ENCODE measurements around the gene AGXT.

The AGXT gene

DNA sequence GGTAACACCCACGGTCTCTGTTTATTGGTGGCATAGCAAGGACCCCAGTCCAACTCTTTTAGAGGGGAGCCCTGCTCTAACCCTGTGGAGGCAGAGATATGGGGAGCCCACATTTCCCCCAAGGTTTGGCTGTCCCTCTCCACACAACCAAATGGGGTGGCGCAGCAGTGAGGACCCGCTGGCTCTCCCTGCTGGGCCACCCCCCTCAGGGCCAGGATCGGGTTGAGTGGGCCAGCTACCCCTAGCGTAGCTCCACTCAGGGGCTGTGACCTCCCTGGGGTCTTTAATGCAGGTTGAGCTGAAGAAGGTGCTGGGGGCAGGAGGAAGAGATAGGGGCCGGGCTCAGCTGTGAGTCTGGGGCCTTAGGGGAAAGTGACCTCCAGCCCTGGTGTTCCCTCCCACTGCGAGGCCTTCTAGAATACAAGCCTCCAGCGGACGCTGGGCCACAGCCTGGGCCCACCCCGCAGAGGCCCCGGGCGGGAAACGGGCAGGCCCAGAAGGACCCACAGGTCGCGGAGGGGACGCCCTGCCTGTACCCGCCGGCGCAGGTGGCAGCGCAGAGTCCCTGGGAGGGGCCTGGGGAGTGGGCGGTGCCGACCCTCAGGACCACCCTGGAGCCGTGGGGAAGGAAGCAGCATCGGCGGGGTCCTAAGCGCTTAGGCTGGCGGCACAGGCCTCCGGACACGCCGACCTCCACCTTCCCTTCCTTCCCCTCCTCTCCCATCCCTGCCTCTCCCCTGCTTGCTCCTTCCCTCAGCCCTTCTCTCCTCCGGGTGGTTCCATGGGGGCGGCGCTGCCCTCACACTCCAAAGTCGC, 47.1 kb downstream of the AGXT start:
- DNase-seq (ENCODE audit: low spot score) = no peak

DNA sequence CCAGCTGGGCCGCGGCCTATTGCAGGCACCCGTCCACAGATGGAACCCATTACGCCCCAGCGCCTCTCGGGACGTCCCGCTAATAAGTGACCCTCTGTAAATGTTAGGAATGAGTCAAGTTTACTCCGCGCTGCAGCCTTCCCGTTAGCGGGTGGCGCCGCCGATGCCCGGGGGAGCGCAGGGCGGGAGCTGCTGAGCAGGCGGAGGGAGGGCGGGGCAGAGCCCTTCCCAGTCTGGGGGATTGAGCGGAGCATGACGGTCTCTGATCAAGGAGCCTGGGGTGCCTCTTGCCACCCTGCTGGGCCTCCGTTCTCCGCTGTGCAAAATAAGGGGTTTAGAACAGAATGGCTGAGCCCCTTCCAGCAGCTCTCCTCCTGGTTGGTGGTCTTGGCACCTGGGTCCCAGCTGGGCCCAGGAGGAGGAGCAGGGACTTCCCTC, 48.0 kb downstream of the AGXT start:
- DNase-seq (ENCODE audit: low spot score) = no peak

GRCh38 chr2:240917009-240917683, 48.5 kb downstream of the AGXT start:
- no peak for DNase-seq (ENCODE audit: low spot score)

DNA sequence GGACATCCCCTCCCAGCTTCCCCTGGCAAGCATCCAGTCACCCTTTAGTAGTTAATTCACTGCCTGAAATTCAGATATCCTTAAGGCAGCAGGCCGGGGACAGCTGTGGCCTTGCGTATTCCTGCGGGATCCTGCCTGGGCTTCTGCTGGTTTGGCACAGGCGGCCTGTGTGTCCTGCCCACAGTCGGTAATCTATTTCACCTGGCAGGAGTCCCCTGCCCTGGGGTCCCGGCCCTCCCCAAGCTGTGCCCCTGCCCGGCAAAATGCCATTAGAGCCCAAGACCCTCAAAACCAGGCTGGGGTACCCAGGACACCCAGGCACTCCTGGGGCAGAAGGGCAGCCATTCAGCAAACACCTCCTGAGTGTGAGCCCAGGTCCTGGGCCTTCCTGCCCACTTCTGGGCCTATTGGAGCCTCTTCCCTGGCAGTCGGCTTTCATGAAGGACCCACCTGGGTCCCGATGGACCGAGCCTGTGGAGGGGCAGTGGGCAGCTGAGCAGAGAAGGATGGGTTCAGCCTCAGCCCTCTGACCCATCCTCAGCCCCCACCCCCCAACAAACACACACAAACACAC, 49.1 kb downstream of the AGXT start:
- DNase-seq (ENCODE audit: low spot score) = no peak

DNA sequence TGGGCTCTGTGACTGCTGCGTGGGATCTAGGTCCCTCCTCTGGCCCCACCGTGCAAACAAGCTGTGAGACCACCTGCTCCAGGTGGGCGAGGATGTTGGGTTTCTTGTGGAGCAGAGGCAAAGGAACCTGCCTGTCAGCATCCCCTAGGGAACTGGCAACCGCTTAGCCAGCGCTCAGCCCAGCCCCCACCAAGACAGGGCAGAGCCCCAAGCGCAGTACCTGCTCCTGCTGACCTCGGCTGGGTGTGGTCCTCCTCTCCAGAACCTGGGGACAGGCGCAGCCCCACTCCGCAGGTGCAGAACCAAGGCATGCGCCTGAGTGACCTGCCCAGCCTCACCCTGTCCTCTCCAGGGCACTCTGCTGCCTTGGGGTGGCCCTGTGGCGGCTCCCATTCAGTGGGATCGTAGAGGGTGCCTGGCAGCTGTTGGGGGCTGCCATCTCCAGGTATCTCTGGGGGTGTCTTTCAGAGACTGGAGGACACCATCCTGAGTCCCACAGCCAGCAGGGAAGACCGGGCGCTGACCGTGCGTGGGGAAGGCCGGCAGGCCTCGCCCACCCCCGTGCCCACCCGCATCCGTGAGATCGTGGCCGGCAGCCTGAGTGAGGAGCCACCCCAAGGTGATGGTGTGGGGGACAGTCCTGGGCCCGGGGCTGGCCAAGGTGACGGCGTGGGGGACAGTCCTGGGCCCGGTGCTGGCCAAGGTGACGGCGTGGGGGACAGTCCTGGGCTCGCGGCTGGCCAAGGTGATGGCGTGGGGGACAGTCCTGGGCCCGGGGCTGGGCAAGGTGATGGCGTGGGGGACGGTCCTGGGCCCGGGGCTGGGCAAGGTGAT, 49.9 kb downstream of the AGXT start:
- DNase-seq (ENCODE audit: low spot score) = no peak

DNA sequence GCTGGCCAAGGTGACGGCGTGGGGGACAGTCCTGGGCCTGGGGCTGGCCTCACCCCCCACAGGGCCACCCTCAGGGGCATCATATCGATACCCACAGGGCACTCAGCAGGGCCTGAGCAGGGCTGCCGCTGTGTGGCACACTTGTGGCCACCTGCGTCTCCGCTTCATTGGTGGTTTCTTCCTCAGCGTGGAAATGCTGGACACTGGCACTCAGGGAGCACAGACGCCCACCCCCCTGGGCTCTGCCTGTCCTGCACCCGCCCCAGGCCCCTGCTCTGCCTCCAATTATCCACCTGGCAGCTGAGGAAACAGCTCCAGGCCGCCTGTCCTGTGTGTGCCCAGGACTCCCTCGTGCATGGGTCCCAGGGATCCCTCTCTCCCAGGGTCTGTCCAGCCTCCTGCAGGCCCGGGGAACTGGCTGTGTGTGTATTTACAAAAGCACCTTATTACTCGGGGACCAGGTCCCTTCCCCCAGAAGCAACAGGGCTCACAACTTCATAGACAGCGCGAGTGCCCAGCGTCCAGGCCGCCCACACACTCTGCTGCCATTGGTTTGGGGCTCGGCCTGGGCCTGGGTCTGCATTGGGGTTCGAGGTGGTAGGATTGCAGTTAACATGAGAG, 50.6 kb downstream of the AGXT start:
- no peak for DNase-seq (ENCODE audit: low spot score)

- no peak for DNase-seq (ENCODE audit: low spot score)
Measured at GRCh38 chr2:240919786-240920782, 51.5 kb downstream of the AGXT start.

- DNase-seq (ENCODE audit: low spot score) = no peak
Measured at GRCh38 chr2:240920783-240921231, 52.2 kb downstream of the AGXT start.

DNA sequence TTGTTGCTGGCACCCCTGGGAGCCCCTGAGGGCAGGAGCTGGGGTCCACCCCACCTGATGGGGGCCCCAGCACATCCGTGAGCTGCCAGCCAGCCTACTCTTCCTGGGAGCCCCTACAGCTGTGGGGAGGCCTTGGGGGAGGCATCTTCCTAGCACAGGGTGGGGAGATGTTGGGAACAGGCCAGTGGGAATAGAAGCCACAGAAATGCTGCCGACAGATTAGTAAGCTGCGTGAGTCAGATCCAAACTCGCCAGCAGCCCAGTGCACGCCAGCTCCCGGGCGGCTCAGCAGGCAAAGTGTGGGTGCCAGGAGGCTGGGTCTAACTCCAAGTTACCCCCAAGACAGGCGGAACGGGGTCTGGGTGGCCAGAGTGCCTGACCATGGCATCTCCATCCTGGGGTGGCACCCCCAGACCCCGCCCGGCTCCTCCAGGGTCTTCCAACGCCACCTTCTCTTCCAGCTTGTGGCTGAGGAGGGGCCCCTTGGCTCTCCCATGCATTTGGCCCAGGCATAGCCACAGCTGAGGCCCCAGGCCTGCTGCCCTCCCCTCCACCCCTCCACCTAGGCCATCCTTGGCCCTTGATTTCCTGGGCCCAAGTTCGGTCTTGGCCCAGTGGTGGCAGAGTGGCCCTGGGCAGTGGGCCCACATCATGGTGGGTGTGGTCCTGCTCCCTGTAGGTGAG, 52.8 kb downstream of the AGXT start:
- DNase-seq (ENCODE audit: low spot score) = no peak

DNA sequence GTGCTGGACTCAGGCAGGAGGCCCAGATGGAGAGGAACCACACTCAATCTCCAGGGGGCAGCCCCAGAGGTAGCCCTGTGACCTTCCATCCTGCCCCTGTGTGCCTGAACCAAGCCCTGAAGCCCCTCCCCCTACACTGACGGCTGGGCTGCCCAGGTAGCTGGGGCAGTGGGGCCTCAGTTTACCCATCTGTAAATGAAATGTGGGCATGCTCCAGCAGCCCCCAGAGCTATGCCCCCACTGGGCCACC, 53.3 kb downstream of the AGXT start:
- no peak for DNase-seq (ENCODE audit: low spot score)

DNA sequence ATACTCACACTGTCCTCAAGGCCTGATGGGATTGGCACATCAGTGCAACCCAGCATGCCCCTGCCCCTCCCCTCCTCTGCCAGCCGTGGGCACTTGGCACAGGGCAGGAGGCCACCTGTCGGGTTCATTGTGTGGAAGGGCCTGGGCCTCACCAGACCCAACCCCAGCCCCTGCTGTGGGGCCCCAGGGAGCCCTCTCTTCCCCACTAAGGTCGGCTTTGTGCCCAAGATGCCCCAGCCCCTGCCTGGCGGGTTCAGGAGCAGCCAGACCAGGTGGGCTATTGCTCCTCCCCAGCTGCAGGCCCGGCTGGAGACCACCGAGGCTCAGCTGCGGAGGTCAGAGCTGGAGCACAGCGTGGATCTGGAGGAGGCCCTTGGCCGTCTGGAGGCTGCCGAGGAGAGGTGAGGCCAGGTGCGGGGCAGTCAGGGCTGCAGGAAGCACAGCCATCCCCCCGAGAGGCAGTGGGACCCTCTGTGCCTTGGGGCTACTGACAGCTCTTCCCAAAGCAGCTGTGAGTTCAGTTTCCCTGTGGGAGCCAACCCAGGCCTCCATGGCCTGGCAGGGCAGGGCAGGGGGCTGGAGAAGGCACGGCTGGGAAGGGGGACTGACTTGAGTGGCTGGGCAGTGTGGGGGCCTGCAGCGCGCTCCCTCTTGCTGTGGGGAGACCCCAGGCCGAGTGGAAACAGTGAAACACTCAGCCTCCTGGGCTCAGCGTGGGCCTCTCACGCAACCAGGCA, 53.8 kb downstream of the AGXT start:
- no peak for DNase-seq (ENCODE audit: low spot score)

DNA sequence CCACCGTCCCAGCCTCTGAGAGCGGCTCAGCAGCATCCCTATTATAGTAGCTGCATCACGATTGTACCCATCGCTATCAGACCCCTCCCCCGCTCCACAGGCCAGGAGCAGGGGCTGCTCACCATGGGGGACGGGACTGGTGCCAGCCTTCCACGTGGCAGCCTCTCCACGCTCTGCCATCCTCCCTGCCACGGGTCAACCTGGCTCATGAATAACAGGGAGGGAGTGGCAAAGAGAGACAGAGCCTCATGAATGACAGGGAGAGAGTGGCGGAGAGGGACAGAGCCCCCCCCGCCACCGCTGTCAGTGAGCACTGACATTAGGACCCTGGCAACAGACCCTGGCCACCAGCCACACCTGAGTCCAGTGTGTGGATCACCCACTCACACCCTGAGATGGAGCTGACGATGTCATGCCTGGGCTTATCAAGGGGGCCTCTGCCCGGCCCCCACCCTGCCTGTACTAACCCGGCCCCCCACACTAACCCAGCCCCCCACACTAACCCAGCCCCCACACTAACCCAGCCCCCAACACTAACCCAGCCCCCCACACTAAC, 54.4 kb downstream of the AGXT start:
- DNase-seq (ENCODE audit: low spot score) = no peak

DNA sequence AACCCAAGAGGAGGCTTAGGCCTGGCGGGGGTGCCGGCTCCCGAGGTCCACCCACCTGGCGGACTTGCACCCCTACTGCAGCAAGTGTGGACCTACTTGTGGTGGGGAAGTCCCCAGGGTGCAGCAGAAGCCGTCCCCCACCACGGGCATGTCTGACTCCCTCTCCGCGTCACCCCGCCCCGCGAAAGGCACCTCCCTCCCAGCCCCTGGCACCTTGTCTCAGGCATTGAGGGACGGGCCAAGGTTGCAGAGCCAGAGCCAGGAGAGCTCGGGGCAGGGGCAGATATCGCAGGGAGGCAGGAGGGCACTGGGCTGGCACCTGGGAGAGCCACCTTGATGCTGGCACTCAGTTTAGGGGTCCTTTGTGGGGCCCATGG, 56.6 kb downstream of the AGXT start:
- DNase-seq (ENCODE audit: low spot score) = no peak

GRCh38 chr2:240925568-240926515, 57.2 kb downstream of the AGXT start:
- DNase-seq (ENCODE audit: low spot score) = no peak

- DNase-seq (ENCODE audit: low spot score) = no peak
Measured at GRCh38 chr2:240926516-240927389, 58.1 kb downstream of the AGXT start.

DNA sequence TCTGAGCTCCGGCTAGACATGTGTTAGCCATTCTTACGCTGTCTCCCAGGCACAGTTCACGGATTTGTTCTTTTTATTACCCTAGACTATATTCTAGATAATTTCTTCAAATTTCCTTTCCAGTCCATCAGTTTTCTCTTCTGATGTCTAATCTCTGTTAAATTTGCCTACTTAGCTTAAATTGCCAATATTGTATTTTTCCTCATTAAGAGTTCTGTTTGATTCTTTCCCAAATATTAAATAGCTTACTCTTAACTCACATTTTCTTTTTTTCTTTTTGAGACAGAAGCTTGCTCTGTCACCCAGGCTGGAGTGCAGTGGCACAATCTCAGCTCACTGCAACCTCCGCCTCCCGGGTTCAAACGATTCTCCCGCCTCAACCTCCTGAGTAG, 58.8 kb downstream of the AGXT start:
- DNase-seq (ENCODE audit: low spot score) = no peak
